Measurements from ENCODE around the gene CDH22. TPM values are rescaled to one million over a fixed set of nuclear protein-coding genes. Genes with fewer than 3 reads are reported as not detected.

The CDH22 gene
- total and polyA plus RNA-seq, 10 of the 15 experiments (the other 5 are each of a cell fraction or from before 2014, with no cell fraction given), result not detected

DNA sequence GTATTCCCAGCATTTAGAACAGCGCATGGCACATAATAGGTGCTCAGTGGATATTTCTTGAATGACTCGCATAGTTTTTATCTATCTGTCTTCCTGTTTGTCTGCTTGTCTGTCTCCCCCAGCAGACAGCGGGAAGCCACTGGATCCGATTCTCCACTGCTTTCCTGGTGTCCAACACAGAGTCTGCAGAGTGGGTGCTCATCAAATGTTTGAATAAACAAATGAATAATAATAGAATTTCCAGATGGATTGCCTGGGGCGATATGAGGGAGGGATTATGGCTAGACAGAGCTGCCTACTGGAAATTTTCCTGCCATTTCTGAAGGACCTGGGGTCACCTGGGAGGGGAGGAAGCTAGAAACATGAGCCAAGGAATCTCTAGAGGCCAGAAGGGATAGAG, 18.9 kb downstream of the CDH22 start:
- WGBS (ENCODE audit: insufficient coverage, insufficient replicate concordance, low lambda C conversion rate, missing lambda C conversion rate), result 32% methylated on average over 5 of the region's 5 CpGs

DNA sequence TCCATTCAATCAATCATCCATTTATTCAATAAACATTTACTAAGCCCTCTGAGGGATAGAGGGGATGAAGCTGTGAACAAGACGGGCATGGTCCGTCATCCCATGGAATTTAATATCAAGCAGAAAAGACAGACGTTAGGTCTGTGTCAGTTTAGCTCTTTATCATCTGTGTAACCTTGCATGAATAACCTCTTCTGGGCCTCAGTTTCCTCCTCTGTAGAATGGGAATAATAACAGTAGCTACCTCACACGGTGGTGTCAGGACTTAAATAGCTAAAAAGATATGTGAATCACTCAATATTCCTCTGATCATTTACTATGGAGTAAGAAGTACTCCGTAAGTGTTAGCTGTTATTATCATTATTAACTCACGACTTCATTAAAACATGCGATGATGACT, 21.3 kb downstream of the CDH22 start:
- CTCF ChIA-PET, result interaction anchor here (0.5 to 1.7 kb wide), 4 partner anchors 17 to 121 kb away, joined by 3 to 5 read pairs (median 3); no protein-coding TSS in a partner anchor
- TF ChIP-seq, protein P1, sequence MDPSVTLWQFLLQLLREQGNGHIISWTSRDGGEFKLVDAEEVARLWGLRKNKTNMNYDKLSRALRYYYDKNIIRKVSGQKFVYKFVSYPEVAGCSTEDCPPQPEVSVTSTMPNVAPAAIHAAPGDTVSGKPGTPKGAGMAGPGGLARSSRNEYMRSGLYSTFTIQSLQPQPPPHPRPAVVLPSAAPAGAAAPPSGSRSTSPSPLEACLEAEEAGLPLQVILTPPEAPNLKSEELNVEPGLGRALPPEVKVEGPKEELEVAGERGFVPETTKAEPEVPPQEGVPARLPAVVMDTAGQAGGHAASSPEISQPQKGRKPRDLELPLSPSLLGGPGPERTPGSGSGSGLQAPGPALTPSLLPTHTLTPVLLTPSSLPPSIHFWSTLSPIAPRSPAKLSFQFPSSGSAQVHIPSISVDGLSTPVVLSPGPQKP (IDR thresholded peaks at IDR 0.05; ENCODE audit: low read depth, low read length), result no peak
- TF ChIP-seq, protein P2, sequence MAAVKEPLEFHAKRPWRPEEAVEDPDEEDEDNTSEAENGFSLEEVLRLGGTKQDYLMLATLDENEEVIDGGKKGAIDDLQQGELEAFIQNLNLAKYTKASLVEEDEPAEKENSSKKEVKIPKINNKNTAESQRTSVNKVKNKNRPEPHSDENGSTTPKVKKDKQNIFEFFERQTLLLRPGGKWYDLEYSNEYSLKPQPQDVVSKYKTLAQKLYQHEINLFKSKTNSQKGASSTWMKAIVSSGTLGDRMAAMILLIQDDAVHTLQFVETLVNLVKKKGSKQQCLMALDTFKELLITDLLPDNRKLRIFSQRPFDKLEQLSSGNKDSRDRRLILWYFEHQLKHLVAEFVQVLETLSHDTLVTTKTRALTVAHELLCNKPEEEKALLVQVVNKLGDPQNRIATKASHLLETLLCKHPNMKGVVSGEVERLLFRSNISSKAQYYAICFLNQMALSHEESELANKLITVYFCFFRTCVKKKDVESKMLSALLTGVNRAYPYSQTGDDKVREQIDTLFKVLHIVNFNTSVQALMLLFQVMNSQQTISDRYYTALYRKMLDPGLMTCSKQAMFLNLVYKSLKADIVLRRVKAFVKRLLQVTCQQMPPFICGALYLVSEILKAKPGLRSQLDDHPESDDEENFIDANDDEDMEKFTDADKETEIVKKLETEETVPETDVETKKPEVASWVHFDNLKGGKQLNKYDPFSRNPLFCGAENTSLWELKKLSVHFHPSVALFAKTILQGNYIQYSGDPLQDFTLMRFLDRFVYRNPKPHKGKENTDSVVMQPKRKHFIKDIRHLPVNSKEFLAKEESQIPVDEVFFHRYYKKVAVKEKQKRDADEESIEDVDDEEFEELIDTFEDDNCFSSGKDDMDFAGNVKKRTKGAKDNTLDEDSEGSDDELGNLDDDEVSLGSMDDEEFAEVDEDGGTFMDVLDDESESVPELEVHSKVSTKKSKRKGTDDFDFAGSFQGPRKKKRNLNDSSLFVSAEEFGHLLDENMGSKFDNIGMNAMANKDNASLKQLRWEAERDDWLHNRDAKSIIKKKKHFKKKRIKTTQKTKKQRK (IDR thresholded peaks at IDR 0.05; ENCODE audit: low read depth, low read length), result no peak
- TF ChIP-seq CBX3 (IDR thresholded peaks at IDR 0.05; ENCODE audit: borderline replicate concordance, low read depth) (no peak), HCFC1 (IDR thresholded peaks at IDR 0.05; ENCODE audit: low read length) (no peak), NRF1 (conservative IDR thresholded peaks at IDR 0.05; ENCODE audit: low read depth, low read length) (no peak), SP1 (IDR thresholded peaks at IDR 0.05; ENCODE audit: low read depth, low read length) (no peak), CHD1 (IDR thresholded peaks at IDR 0.05; ENCODE audit: low read depth, low read length) (no peak), MYB (IDR thresholded peaks at IDR 0.05; ENCODE audit: borderline replicate concordance, low read depth, low read length) (no peak), BCL11A (IDR thresholded peaks at IDR 0.05; ENCODE audit: low read depth, low read length) (no peak), HDAC2 (IDR thresholded peaks at IDR 0.05) (no peak)

More for the DNA sequence above, 18.9 kb downstream of the CDH22 start:
- Histone ChIP-seq H3K4me1 (ENCODE audit: control insufficient read depth, insufficient read depth, low read length) (no peaks in the 10 kb centered on the region), H3K36me3 (ENCODE audit: control insufficient read depth in 2 of 2, insufficient read depth in 2 of 2, low read length in 1 of 2) (no peaks in the 10 kb centered on the region), H3K27me3 (replicated peaks in 1 of 2; ENCODE audit: control insufficient read depth in 2 of 2, insufficient read depth in 2 of 2, low read length in 1 of 2) (peaks cover 3 to 6% of the 10 kb centered on the region in 2 experiments; a peak in 3 of 4 replicates), H3K79me2 (ENCODE audit: control insufficient read depth, insufficient read depth, low read length) (no peaks in the 10 kb centered on the region), H4K20me1 (ENCODE audit: control insufficient read depth, insufficient read depth) (no peaks in the 10 kb centered on the region), H3K9me3 (replicated peaks; ENCODE audit: control insufficient read depth, insufficient read depth, low read length) (no peaks in the 10 kb centered on the region), H3K4me2 (ENCODE audit: control insufficient read depth, insufficient read depth) (no peak overlapping the region), H3K4me3 (no peak overlapping the region), H3K27ac (ENCODE audit: control insufficient read depth, insufficient read depth) (no peak overlapping the region), H2AFZ (ENCODE audit: control insufficient read depth, low read depth, low read length) (no peak overlapping the region), H3K9ac (ENCODE audit: control insufficient read depth, insufficient read depth, low read length) (no peak overlapping the region)
- ATAC-seq (no peak), DNase-seq (ENCODE audit: low read depth, low spot score) (no peak), FAIRE-seq (no peak)
- intact Hi-C loops (cut with micrococcal nuclease; ENCODE audit: unreplicated experiment) (no loop called here), in situ Hi-C loops (cut with MboI) (no loop called here)
- no peak for TF ChIP-seq CBFB (IDR thresholded peaks at IDR 0.05; ENCODE audit: low read depth)
- TF ChIP-seq RAD21 (IDR thresholded peaks at IDR 0.05; ENCODE audit: insufficient read depth, low read depth, low read length), result no peak
- TF ChIP-seq NBN (IDR thresholded peaks at IDR 0.05), result no peak
- TF ChIP-seq SP1 (IDR thresholded peaks at IDR 0.05; ENCODE audit: low read depth, low read length), result no peak
- SMC1A ChIA-PET (ENCODE audit: uncharacterized antibody, unreplicated experiment), result no interaction called here
- POLR2A ChIA-PET, result no interaction called here
- CTCF ChIA-PET, result interaction anchor here (0.6 kb wide), 1 partner anchor 86 kb away, joined by 3 read pairs; no protein-coding TSS in a partner anchor
- RAD21 ChIA-PET (ENCODE audit: unreplicated experiment), result no interaction called here
- no TSS peak for BruUV-seq (replicated peaks)

More for the DNA sequence above, 21.3 kb downstream of the CDH22 start:
- SMC1A ChIA-PET (ENCODE audit: uncharacterized antibody, unreplicated experiment), result no interaction called here
- no peak overlapping the region for H3K4me2 ChIP-seq (ENCODE audit: control insufficient read depth, insufficient read depth)
- H3K9ac ChIP-seq (ENCODE audit: control insufficient read depth, insufficient read depth, low read length), result no peak overlapping the region
- H3K4me3 ChIP-seq, result no peak overlapping the region
- no peaks in the 10 kb centered on the region for H3K36me3 ChIP-seq (ENCODE audit: control insufficient read depth in 2 of 2, insufficient read depth in 2 of 2, low read length in 1 of 2)
- H3K79me2 ChIP-seq (ENCODE audit: control insufficient read depth, insufficient read depth, low read length), result no peaks in the 10 kb centered on the region
- H2AFZ ChIP-seq (ENCODE audit: control insufficient read depth, low read depth, low read length), result no peak overlapping the region
- ATAC-seq (no peak), DNase-seq (ENCODE audit: low read depth, low spot score) (no peak), FAIRE-seq (no peak)
- in situ Hi-C loops (cut with MboI), result no loop called here
- intact Hi-C loops (cut with micrococcal nuclease; ENCODE audit: unreplicated experiment), result no loop called here
- POLR2A ChIA-PET, result no interaction called here
- no peaks in the 10 kb centered on the region for H3K9me3 ChIP-seq (replicated peaks; ENCODE audit: control insufficient read depth, insufficient read depth, low read length)
- RAD21 ChIA-PET (ENCODE audit: unreplicated experiment), result no interaction called here
- no peak overlapping the region for H3K27ac ChIP-seq (ENCODE audit: control insufficient read depth, insufficient read depth)
- peaks cover 3 to 7% of the 10 kb centered on the region in 2 experiments; a peak in 3 of 4 replicates for H3K27me3 ChIP-seq (replicated peaks in 1 of 2; ENCODE audit: control insufficient read depth in 2 of 2, insufficient read depth in 2 of 2, low read length in 1 of 2)
- no TSS peak for BruUV-seq (replicated peaks)
- H3K4me1 ChIP-seq (ENCODE audit: control insufficient read depth, insufficient read depth, low read length), result no peaks in the 10 kb centered on the region
- WGBS (ENCODE audit: insufficient coverage, insufficient replicate concordance, low lambda C conversion rate, missing lambda C conversion rate), result 52% methylated on average over 7 of the region's 7 CpGs
- H4K20me1 ChIP-seq (ENCODE audit: control insufficient read depth, insufficient read depth), result no peaks in the 10 kb centered on the region

Measured in GM12878 (cell line).